ENCODE data around the gene PSMA6. TPM values are rescaled to one million over a fixed set of nuclear protein-coding genes. Genes with fewer than 3 reads are reported as not detected.
A peak's percentile ranks its signal among the peaks of the same experiment; 100 is the strongest.
"Not testable (repeated sequence)": the region's sequence is repeated elsewhere in the genome, so short reads cannot be mapped to it uniquely, and the experiment has no call there.

PSMA6 gene
- total RNA-seq, 4 donors from 2014 or later = 70.5 to 143 (median 112) TPM

DNA sequence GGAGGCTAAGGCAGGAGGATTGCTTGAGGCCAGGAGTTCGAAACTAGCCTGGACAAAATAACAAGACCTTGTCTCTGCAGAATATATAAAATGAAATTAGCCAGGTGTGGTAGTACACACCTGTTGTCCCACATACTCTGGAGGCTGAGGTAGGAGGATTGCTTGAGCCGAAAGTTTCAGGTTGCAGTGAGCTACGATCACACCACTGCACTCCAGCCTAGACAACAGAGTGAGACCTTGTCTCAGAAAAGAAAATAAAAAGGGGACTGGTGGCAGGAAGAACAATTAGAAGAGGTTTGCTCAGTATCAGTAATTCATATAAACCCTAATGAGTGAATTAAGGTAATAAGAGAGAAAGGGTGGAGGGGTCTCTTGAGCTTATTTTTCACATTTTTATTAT is 8.0 kb downstream of the PSMA6 start:
- Histone ChIP-seq H3K27ac (replicated peaks in 1 of 4) (peak overlapping the region in 2 of 4 donors; percentile 1 to 10), H3K9me3 (no peaks in the 10 kb centered on the region), H3K4me3 (no peak overlapping the region), H3K36me3 (no peaks in the 10 kb centered on the region), H3K27me3 (no peaks in the 10 kb centered on the region), H3K4me1 (peaks cover 28 to 62% (median 53%) of the 10 kb centered on the region in 4 donors)
- DNase-seq (ENCODE audit: extremely low spot score) = no peak
- intact Hi-C loops (cut with DNase I) = no loop called here
- WGBS = 85% methylated on average over 3 of the region's 3 CpGs
- TF ChIP-seq EP300 (IDR thresholded peaks at IDR 0.05) (no peak), POLR2AphosphoS5 (IDR thresholded peaks at IDR 0.05) (no peak), POLR2A (IDR thresholded peaks at IDR 0.05; ENCODE audit: low read depth) (no peak), CTCF (IDR thresholded peaks at IDR 0.05) (no peak)

DNA sequence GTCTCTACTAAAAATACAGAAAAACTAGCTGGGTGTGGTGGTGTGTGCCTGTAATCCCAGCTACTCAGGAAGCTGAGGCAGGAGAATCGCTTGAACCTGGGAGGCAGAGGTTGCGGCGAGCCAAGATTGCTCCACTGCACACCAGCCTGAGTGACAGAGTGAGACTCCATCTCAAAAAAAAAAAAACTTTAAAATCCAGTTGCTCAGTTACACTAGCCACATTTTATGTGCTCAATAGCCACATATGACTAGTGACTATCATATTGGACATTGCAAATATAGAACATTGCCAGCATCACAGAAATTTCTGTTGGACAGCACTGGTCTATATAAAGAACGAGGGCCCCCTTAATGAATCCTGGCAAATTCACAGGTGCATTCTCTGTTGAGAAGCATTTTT is 9.2 kb downstream of the PSMA6 start:
- WGBS = 68% methylated on average over 4 of the region's 4 CpGs
- H3K4me3 ChIP-seq; intact Hi-C loops (cut with DNase I); H3K27me3 ChIP-seq; H3K9me3 ChIP-seq; DNase-seq (ENCODE audit: extremely low spot score); H3K36me3 ChIP-seq: not testable (repeated sequence)
- H3K27ac ChIP-seq (replicated peaks in 1 of 4) = peak overlapping the region in 3 of 4 donors; percentile 10 to 24 (median 24)
- H3K4me1 ChIP-seq = peaks cover 22 to 60% (median 48%) of the 10 kb centered on the region in 4 donors

GRCh38 chr14:35301735-35302528 is 9.8 kb downstream of the PSMA6 start:
- H3K27me3 ChIP-seq = no peaks in the 10 kb centered on the region
- DNase-seq (ENCODE audit: extremely low spot score) = no peak
- TF ChIP-seq EP300 (IDR thresholded peaks at IDR 0.05) = no peak
- no peak for TF ChIP-seq POLR2AphosphoS5 (IDR thresholded peaks at IDR 0.05)
- no peak for TF ChIP-seq POLR2A (IDR thresholded peaks at IDR 0.05; ENCODE audit: low read depth)
- no peak for TF ChIP-seq CTCF (IDR thresholded peaks at IDR 0.05)
- H3K4me3 ChIP-seq = no peak overlapping the region
- H3K9me3 ChIP-seq = no peaks in the 10 kb centered on the region
- H3K36me3 ChIP-seq = no peaks in the 10 kb centered on the region
- peaks cover 21 to 56% (median 45%) of the 10 kb centered on the region in 4 donors for H3K4me1 ChIP-seq
- peak overlapping the region in 2 of 4 donors; percentile 10 to 24 for H3K27ac ChIP-seq (replicated peaks in 1 of 4)
- 100% methylated on average over 1 of the region's 1 CpG for WGBS
- intact Hi-C loops (cut with DNase I) = no loop called here

DNA sequence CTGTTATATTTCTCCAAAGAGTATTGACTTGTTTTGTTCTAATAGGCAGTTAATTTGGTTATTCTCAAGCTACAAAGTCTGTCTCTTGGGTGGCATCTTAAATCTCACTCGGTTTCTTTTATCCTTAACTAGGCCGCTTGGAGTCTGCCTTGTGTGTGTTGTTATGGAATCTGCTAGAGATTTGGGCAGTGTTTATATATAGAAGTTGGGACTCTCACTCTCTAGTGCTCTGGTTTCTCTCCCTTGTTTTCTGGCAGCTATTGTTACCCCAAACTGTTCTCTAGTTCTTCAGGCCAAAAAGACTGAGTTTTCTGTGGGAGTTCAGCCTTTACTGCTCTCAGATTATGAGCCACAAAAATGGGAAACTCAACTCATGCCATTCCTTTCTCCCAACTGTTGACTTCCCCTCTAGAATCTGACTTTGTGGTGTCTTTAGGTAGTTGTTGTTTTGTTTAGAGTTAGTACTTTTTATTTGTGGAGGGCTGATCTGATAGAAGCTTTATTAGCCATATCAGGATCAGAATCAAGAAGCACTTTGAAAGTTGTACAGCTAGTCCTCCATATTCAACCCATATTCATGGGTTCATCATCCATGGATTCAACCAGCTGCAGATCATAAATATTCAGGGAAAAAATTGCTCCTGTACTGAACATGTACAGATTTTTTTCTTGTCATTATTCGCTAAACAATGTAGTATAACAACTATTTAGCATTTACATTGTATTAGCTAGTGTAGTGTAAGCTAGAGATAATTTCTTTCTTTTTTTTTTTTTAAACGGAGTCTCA is 11.2 kb downstream of the PSMA6 start:
- Histone ChIP-seq H3K9me3 (no peaks in the 10 kb centered on the region), H3K27me3 (no peaks in the 10 kb centered on the region), H3K4me1 (peaks cover 21 to 43% (median 35%) of the 10 kb centered on the region in 4 donors), H3K27ac (replicated peaks in 1 of 4) (no peak overlapping the region), H3K36me3 (peaks cover 0 to 6% (median 2%) of the 10 kb centered on the region in 4 donors), H3K4me3 (no peak overlapping the region)
- no peak for DNase-seq (ENCODE audit: extremely low spot score)
- TF ChIP-seq POLR2AphosphoS5 (IDR thresholded peaks at IDR 0.05) = no peak
- 95% methylated on average over 4 of the region's 4 CpGs for WGBS
- intact Hi-C loops (cut with DNase I) = no loop called here

- H3K4me3 ChIP-seq = no peak overlapping the region
- H3K27ac ChIP-seq (replicated peaks in 1 of 4) = no peak overlapping the region
- no peaks in the 10 kb centered on the region for H3K27me3 ChIP-seq
- no peak for DNase-seq (ENCODE audit: extremely low spot score)
- intact Hi-C loops (cut with DNase I) = no loop called here
- H3K36me3 ChIP-seq = peaks cover 10 to 22% (median 15%) of the 10 kb centered on the region in 4 donors
- TF ChIP-seq POLR2A (IDR thresholded peaks at IDR 0.05; ENCODE audit: low read depth) (no peak), CTCF (IDR thresholded peaks at IDR 0.05) (no peak), POLR2AphosphoS5 (IDR thresholded peaks at IDR 0.05) (no peak), EP300 (IDR thresholded peaks at IDR 0.05) (no peak)
- H3K9me3 ChIP-seq = no peaks in the 10 kb centered on the region
- peaks cover 18 to 36% (median 25%) of the 10 kb centered on the region in 4 donors for H3K4me1 ChIP-seq
- WGBS = 99% methylated on average over 5 of the region's 5 CpGs
Observed at GRCh38 chr14:35304812-35305462, 12.8 kb downstream of the PSMA6 start.

Data from esophagus muscularis mucosa (tissue), 4 donors.